T-helper 17 cell (primary cell): ENCODE data around the gene BEST1. TPM values are rescaled to one million over a fixed set of nuclear protein-coding genes. Genes with fewer than 3 reads are reported as not detected.
"Not testable (repeated sequence)": the region's sequence is repeated elsewhere in the genome, so short reads cannot be mapped to it uniquely, and the experiment has no call there.

Source experiments
- ATAC-seq: fragments of 150-1000 bp; cut with Tn5 transposase; 2 replicates; pipeline ENCODE4 v1.10.0; 2021; ENCODE audit warnings: mild to moderate bottlenecking, moderate library complexity
- DNase-seq, 3 donors: peaks; one replicate each; pipeline versions ENCODE4 v3.0.0 to v3.0.0-alpha.2; 2020 to 2021
- H3K9me3 ChIP-seq: one replicate; pipeline ENCODE4 v1.7.0; 2013; ENCODE audit warnings: low read length, mild to moderate bottlenecking; ENCODE audit not compliant: control insufficient read depth, poor library complexity, severe bottlenecking
- H3K27ac Mint-ChIP-seq: one replicate; pipeline ENCODE4 v1.8.0; 2022; ENCODE audit warnings: mild to moderate bottlenecking, moderate library complexity, mixed read lengths
- H3K27me3 Mint-ChIP-seq: one replicate; pipeline ENCODE4 v1.8.0; 2022; ENCODE audit warnings: mixed read lengths
- H3K36me3 Mint-ChIP-seq: one replicate; pipeline ENCODE4 v1.8.0; 2022; ENCODE audit warnings: low read depth, mixed read lengths
- H3K4me1 Mint-ChIP-seq: one replicate; pipeline ENCODE4 v1.8.0; 2022; ENCODE audit warnings: mild to moderate bottlenecking, mixed read lengths
- H3K4me3 Mint-ChIP-seq: one replicate; pipeline ENCODE4 v1.8.0; 2022; ENCODE audit warnings: mild to moderate bottlenecking, moderate library complexity, mixed read lengths
- total RNA-seq, 4 donors: library from RNA in 2 of 4; stranded (reverse) in 2 of 4; gene quantifications; one replicate each; pipeline ENCODE4 v1.2.3 and lab custom pipeline; 2022 to 2026

BEST1 gene
- total RNA-seq, 2 donors from 2014 or later, result 0.26 to 0.35 TPM

GRCh38 chr11:61946894-61947293 is 3.3 kb upstream of the BEST1 start:
- peak overlapping the region; percentile 29 for H3K27ac Mint-ChIP-seq
- peaks cover 11% of the 10 kb centered on the region for H3K4me1 Mint-ChIP-seq
- H3K4me3 Mint-ChIP-seq, result no peak overlapping the region
- no peak for DNase-seq
- H3K27me3 Mint-ChIP-seq, result peaks cover 19% of the 10 kb centered on the region
- H3K9me3 ChIP-seq, result no peaks in the 10 kb centered on the region
- no peak for ATAC-seq
- no peaks in the 10 kb centered on the region for H3K36me3 Mint-ChIP-seq

GRCh38 chr11:61947486-61948210 is 2.5 kb upstream of the BEST1 start:
- DNase-seq (peak in 2 of 3 donors; percentile 30 to 62), ATAC-seq (peak; percentile 89)
- Mint-ChIP-seq H3K27ac (peak overlapping the region; percentile 29), H3K4me3 (no peak overlapping the region), H3K27me3 (peaks cover 19% of the 10 kb centered on the region), H3K4me1 (peaks cover 11% of the 10 kb centered on the region), H3K36me3 (no peaks in the 10 kb centered on the region)
- H3K9me3 ChIP-seq, result no peaks in the 10 kb centered on the region

- no peak overlapping the region for H3K27ac Mint-ChIP-seq
- DNase-seq (no peak), ATAC-seq (no peak)
- peaks cover 19% of the 10 kb centered on the region for H3K27me3 Mint-ChIP-seq
- peaks cover 11% of the 10 kb centered on the region for H3K4me1 Mint-ChIP-seq
- no peaks in the 10 kb centered on the region for H3K36me3 Mint-ChIP-seq
- no peak overlapping the region for H3K4me3 Mint-ChIP-seq
- H3K9me3 ChIP-seq, result no peaks in the 10 kb centered on the region
These were observed 1.6 kb upstream of the BEST1 start for GRCh38 chr11:61948505-61948904.

GRCh38 chr11:61949169-61950034 is 749 bp upstream of the BEST1 start:
- ATAC-seq (peak; percentile 36), DNase-seq (no peak)
- no peak overlapping the region for H3K27ac Mint-ChIP-seq

DNA sequence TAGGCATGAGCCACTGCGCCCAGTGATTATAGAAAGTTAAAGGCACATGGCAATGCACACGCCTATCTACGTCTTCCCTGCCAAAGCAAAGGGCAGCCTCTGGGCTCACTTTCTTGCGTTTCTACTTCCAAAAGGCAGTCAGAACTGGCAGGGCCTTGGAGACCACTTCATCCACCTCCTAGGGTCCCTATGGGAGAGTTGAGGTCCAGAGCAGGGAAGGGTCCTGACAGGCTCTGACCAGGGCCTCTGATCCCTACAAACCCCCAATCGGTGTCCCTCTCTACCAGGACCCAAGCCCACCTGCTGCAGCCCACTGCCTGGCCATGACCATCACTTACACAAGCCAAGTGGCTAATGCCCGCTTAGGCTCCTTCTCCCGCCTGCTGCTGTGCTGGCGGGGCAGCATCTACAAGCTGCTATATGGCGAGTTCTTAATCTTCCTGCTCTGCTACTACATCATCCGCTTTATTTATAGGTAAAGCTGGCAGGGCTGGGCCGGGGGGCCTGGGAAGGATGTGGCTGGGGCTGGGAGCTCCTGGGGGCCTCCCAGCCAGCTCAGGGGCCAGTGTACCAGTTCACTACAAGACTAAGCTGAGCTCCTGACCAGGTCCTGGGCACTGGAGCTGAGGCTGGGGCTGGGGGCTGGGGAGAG is 1.5 kb downstream of the BEST1 start:
- ATAC-seq (no peak), DNase-seq (no peak)
- peaks cover 7% of the 10 kb centered on the region for H3K4me1 Mint-ChIP-seq
- H3K27me3 Mint-ChIP-seq, result peaks cover 37% of the 10 kb centered on the region
- H3K27ac Mint-ChIP-seq, result no peak overlapping the region
- H3K4me3 Mint-ChIP-seq, result no peak overlapping the region
- no peaks in the 10 kb centered on the region for H3K36me3 Mint-ChIP-seq
- H3K9me3 ChIP-seq, result no peaks in the 10 kb centered on the region

More at GRCh38 chr11:61949169-61950034, 749 bp upstream of the BEST1 start:
- H3K9me3 ChIP-seq, result no peaks in the 10 kb centered on the region
- Mint-ChIP-seq H3K4me1 (peaks cover 6% of the 10 kb centered on the region), H3K27me3 (peaks cover 25% of the 10 kb centered on the region), H3K36me3 (no peaks in the 10 kb centered on the region), H3K4me3 (no peak overlapping the region)

DNA sequence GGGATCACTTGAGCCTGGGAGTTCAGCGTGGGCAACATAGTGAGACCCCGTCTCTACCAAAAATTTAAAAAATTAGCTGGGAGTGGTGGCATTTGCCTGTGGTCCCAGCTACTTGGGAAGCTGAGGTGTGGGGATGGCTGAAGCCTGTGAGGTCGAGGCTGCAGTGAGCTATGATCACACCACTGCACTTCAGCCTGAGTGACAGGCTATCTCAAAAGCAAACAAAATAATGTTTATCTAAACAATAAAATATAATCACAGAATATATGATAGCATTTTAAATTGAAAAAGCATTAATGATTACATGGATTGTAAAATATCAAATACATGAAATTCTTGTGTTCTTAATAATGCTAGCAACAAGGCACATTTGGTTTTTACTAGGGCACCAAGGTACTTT is 2.7 kb downstream of the BEST1 start:
- Mint-ChIP-seq H3K36me3 (no peaks in the 10 kb centered on the region), H3K4me1 (peaks cover 7% of the 10 kb centered on the region), H3K27me3 (peaks cover 27% of the 10 kb centered on the region), H3K4me3 (no peak overlapping the region), H3K27ac (no peak overlapping the region)
- no peaks in the 10 kb centered on the region for H3K9me3 ChIP-seq
- no peak for DNase-seq
- ATAC-seq, result no peak

DNA sequence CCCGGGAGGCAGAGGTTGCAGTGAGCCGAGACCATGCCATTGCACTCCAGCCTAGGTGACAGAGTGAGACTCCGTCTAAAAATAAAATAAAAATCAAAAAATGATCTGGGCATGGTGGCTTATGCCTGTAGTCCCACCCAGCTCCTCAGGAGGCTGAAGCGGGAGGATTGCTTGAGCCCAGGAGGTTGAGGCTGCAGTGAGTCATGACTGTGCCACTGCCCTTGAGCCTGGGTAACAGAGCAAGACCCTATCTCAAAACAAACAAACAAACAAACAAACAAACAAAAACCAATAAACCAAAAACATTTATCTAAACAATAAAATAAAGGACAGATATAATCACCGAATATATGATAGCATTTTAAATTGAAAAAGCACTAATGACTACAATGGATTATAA is 3.5 kb downstream of the BEST1 start:
- not testable (repeated sequence) for H3K9me3 ChIP-seq, ATAC-seq, H3K4me3 Mint-ChIP-seq

DNA sequence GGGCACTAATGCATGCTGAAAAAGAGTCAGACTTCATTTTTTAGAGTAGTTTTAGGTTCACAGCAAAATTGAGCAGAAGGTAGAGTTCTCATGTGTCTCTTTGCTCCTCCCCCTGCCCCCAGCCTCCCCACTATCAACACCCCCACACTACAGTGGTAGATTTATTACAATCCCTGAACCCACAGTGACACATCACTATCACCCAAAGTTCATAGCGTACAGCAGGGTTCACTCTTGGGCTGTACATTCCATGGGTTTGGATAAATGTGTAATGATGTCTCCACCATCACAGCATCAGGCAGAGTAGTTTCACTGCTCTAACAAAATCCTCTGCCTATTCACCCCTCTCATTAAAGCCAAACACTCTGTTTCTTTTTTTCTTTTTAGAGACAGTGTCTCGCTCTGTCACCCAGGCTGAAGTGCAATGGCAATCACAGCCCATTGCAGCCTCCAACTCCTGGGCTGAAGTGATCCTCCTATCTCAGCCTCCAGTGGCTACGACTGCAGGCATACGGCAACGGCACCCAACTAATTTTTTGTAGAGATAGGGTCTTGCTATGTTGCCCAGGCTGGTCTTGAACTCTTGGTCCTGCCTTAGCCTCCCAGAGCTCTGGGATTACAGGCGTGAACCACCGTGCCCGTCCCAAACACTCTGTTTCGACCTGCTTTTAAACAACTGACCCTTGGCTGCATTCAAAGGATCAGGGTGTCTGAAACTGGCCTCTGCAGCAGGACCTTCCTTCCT is 4.1 kb downstream of the BEST1 start:
- DNase-seq (no peak), ATAC-seq (no peak)
- H3K27ac Mint-ChIP-seq, result no peak overlapping the region

More for the DNA sequence above, 3.5 kb downstream of the BEST1 start:
- H3K36me3 Mint-ChIP-seq, H3K27ac Mint-ChIP-seq, H3K4me1 Mint-ChIP-seq, DNase-seq: not testable (repeated sequence)
- H3K27me3 Mint-ChIP-seq, result peaks cover 27% of the 10 kb centered on the region

DNA sequence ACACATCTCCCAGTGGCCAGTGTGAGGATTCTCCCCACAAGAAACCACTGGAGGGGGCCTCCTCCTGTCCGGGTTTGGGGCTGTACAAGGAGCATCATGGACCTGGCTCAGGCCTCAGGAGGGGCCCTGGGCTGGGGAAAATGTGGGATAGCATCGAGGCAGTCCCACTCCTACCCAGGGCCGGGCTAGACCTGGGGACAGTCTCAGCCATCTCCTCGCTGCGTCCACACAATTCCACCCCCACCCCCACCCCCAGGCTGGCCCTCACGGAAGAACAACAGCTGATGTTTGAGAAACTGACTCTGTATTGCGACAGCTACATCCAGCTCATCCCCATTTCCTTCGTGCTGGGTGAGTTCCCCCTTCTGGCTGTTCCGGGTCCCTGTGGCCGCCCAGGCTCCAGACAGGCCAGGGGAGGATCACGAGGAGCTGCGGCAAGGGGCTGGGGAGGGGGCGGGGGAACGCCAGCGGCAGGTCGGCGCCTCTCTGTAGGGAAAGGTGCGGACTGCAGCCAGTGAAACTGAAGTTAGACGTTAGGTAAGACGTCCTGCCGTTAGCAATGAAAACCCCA is 4.8 kb downstream of the BEST1 start:
- Mint-ChIP-seq H3K4me1 (peaks cover 7% of the 10 kb centered on the region), H3K27ac (no peak overlapping the region), H3K27me3 (peaks cover 19% of the 10 kb centered on the region), H3K36me3 (no peaks in the 10 kb centered on the region), H3K4me3 (peak overlapping the region; percentile 21)
- ATAC-seq (peak; percentile 24), DNase-seq (no peak)
- H3K9me3 ChIP-seq, result no peaks in the 10 kb centered on the region

More for the DNA sequence above, 4.1 kb downstream of the BEST1 start:
- Mint-ChIP-seq H3K36me3 (no peaks in the 10 kb centered on the region), H3K4me3 (no peak overlapping the region), H3K27me3 (peaks cover 23% of the 10 kb centered on the region), H3K4me1 (peaks cover 7% of the 10 kb centered on the region)
- no peaks in the 10 kb centered on the region for H3K9me3 ChIP-seq

- H3K4me3 Mint-ChIP-seq, result peak overlapping the region; percentile 70
These were observed 5.4 kb downstream of the BEST1 start for GRCh38 chr11:61955422-61956135.

GRCh38 chr11:61956191-61957020 is 6.3 kb downstream of the BEST1 start:
- ATAC-seq (no peak), DNase-seq (no peak)
- Mint-ChIP-seq H3K36me3 (no peaks in the 10 kb centered on the region), H3K27ac (peak overlapping the region; percentile 29), H3K4me1 (peaks cover 4% of the 10 kb centered on the region), H3K27me3 (peaks cover 19% of the 10 kb centered on the region), H3K4me3 (no peak overlapping the region)
- H3K9me3 ChIP-seq, result no peaks in the 10 kb centered on the region

More at GRCh38 chr11:61955422-61956135, 5.4 kb downstream of the BEST1 start:
- Mint-ChIP-seq H3K27me3 (peaks cover 19% of the 10 kb centered on the region), H3K27ac (no peak overlapping the region), H3K4me1 (peaks cover 4% of the 10 kb centered on the region), H3K36me3 (no peaks in the 10 kb centered on the region)
- no peak for DNase-seq
- no peaks in the 10 kb centered on the region for H3K9me3 ChIP-seq
- peak; percentile 73 for ATAC-seq
